K562 (cell line): ENCODE data around the gene SCRN1. TPM values are rescaled to one million over a fixed set of nuclear protein-coding genes. Genes with fewer than 3 reads are reported as not detected.

Source experiments
- ADNP ChIP-seq: fragments of 200-800 bp; sonication (Bioruptor generic); IDR thresholded peaks from 2 replicates; pipeline ENCODE4 v1.6.1; 2016; ENCODE audit warnings: missing genetic modification characterization, missing compliant biosample characterization
- CBX2 ChIP-seq: fragments of 200-600 bp; sonication (generic); IDR thresholded peaks from one replicate; pipeline ENCODE4 v1.6.1; 2012; ENCODE audit warnings: mild to moderate bottlenecking, low read length, inconsistent platforms; ENCODE audit not compliant: insufficient read depth, poor library complexity, severe bottlenecking
- CREB3L1 ChIP-seq: fragments of 450-650 bp; IDR thresholded peaks from 2 replicates; pipeline ENCODE4 v1.6.1; 2014; ENCODE audit warnings: low read depth, mild to moderate bottlenecking, moderate library complexity, borderline replicate concordance
- DPF2 ChIP-seq: fragments of 450-650 bp; IDR thresholded peaks from 2 replicates; pipeline ENCODE4 v1.6.1; 2016
- FOXP1 ChIP-seq: sonication (generic); formaldehyde crosslinking; IDR thresholded peaks from 2 replicates; pipeline ENCODE4 v1.8.0; 2022; ENCODE audit warnings: mild to moderate bottlenecking, missing genetic modification reagents
- JUND ChIP-seq, 2 experiments: IDR thresholded peaks; 2 replicates in 1 of 2; 3 replicates in 1 of 2; pipeline ENCODE4 v1.6.1; 2011; ENCODE audit warnings: borderline replicate concordance in 2 of 2, low read depth in 2 of 2, low read length in 2 of 2, improper control_type of control experiment in 1 of 2, missing biosample characterization in 1 of 2, missing genetic modification characterization in 1 of 2, missing genetic modification reagents in 1 of 2
- KHSRP ChIP-seq: fragments of 450-650 bp; IDR thresholded peaks from 2 replicates; pipeline ENCODE4 v1.6.1; 2017
- MAFF ChIP-seq: IDR thresholded peaks from 2 replicates; pipeline ENCODE4 v1.6.1; 2012; ENCODE audit warnings: low read length, improper control_type of control experiment
- MYBL2 ChIP-seq, 2 experiments: fragments of 450-650 bp in 1 of 2; sonication (generic) in 1 of 2; formaldehyde crosslinking in 1 of 2; IDR thresholded peaks; 2 replicates each; pipeline versions ENCODE4 v1.6.1 to v1.8.1; 2017 to 2022; ENCODE audit warnings: borderline replicate concordance in 1 of 2, inconsistent platforms in 1 of 2, low read depth in 1 of 2, mild to moderate bottlenecking in 1 of 2, missing genetic modification reagents in 1 of 2, moderate library complexity in 1 of 2
- PCBP1 ChIP-seq: fragments of 200-400 bp; formaldehyde crosslinking; IDR thresholded peaks from 2 replicates; pipeline ENCODE4 v1.6.1; 2018; ENCODE audit warnings: mild to moderate bottlenecking, low read depth, low read length; ENCODE audit not compliant: poor library complexity, severe bottlenecking
- RBM39 ChIP-seq: fragments of 200-400 bp; formaldehyde crosslinking; optimal IDR thresholded peaks from 2 replicates; pipeline ENCODE3; 2018; ENCODE audit warnings: low read depth, low read length
- SMARCA5 ChIP-seq: fragments of 450-650 bp; IDR thresholded peaks from 2 replicates; pipeline ENCODE4 v1.6.1; 2016
- SMARCB1 ChIP-seq: IDR thresholded peaks from 2 replicates; pipeline ENCODE4 v1.6.1; 2011; ENCODE audit warnings: improper control_type of control experiment, low read depth; ENCODE audit not compliant: insufficient read length
- SP1 ChIP-seq: sonication (generic); formaldehyde crosslinking; IDR thresholded peaks from 2 replicates; pipeline ENCODE4 v1.8.1; 2022; ENCODE audit warnings: mild to moderate bottlenecking, missing genetic modification reagents
- SP2 ChIP-seq: IDR thresholded peaks from 2 replicates; pipeline ENCODE4 v1.6.1; 2011; ENCODE audit warnings: mild to moderate bottlenecking, low read depth, low read length, moderate library complexity; ENCODE audit not compliant: poor library complexity, severe bottlenecking; ENCODE audit errors: extremely low read depth
- TSC22D4 ChIP-seq: fragments of 450-650 bp; IDR thresholded peaks from 2 replicates; pipeline ENCODE4 v1.6.1; 2016; ENCODE audit warnings: missing genetic modification characterization, missing biosample characterization, control low read depth
- XRCC3 ChIP-seq: fragments of 450-650 bp; IDR thresholded peaks from 2 replicates; pipeline ENCODE4 v1.6.1; 2017; ENCODE audit warnings: mild to moderate bottlenecking, moderate library complexity
- ZFPM2 ChIP-seq: fragments of 250-450 bp; sonication (Bioruptor Pico); IDR thresholded peaks from 2 replicates; pipeline ENCODE4 v1.5.1; 2022; ENCODE audit warnings: mild to moderate bottlenecking
- ZNF277 ChIP-seq: fragments of 250-450 bp; sonication (Bioruptor Pico); IDR thresholded peaks from 2 replicates; pipeline ENCODE4 v1.8.0; 2022; ENCODE audit warnings: inconsistent platforms, mild to moderate bottlenecking, moderate library complexity, borderline replicate concordance
- ZNF280A ChIP-seq: fragments of 450-650 bp; IDR thresholded peaks from 2 replicates; pipeline ENCODE4 v1.6.1; 2018; ENCODE audit warnings: mild to moderate bottlenecking, low read depth; ENCODE audit not compliant: partially characterized antibody
- ZNF311 ChIP-seq: fragments of 250-450 bp; sonication (Bioruptor Pico); IDR thresholded peaks from 2 replicates; pipeline ENCODE4 v1.4.0; 2020; ENCODE audit warnings: mild to moderate bottlenecking, moderate library complexity
- ZNF324 ChIP-seq: fragments of 250-450 bp; sonication (Bioruptor Pico); IDR thresholded peaks from 2 replicates; pipeline ENCODE4 v1.4.0; 2020; ENCODE audit warnings: mild to moderate bottlenecking
- ZNF354B ChIP-seq: fragments of 250-450 bp; sonication (Bioruptor Pico); IDR thresholded peaks from 2 replicates; pipeline ENCODE4 v1.4.0; 2020
- ZNF764 ChIP-seq: fragments of 250-450 bp; sonication (Bioruptor Pico); IDR thresholded peaks from 2 replicates; pipeline ENCODE4 v1.4.0; 2020; ENCODE audit warnings: low read depth, mild to moderate bottlenecking, moderate library complexity
- polyA plus RNA-seq, 8 experiments: library from polyadenylated mRNA; depleted of rRNA in 4 of 8; stranded (reverse) in 5 of 8; unstranded in 3 of 8; fragments of >200 nt; fragmentation: Nextera tagmentation in 2 of 8; fragmentation: Illumina TruSeq in 1 of 8; extraction: Ambion mirVana in 2 of 8; extraction: Trizol in 1 of 8; gene quantifications; 2 replicates each; pipeline versions ENCODE4 v1.2.1 to v1.2.3, GENCODE V29; 2011 to 2014; ENCODE audit warnings: inconsistent platforms in 1 of 8, missing spikeins in 1 of 8
- total RNA-seq, 7 experiments: library from RNA; depleted of rRNA in 6 of 7; stranded (reverse); fragments of >200 nt in 6 of 7; fragmentation: Illumina TruSeq in 2 of 7; extraction: Trizol in 2 of 7; gene quantifications; 2 replicates each; pipeline versions ENCODE4 v1.2.1 to v1.2.3, GENCODE V29; 2011 to 2021; ENCODE audit warnings: low replicate concordance in 1 of 7

The SCRN1 gene
- total and polyA plus RNA-seq, 9 of the 15 experiments (the other 6 are each of a cell fraction or from before 2014, with no cell fraction given) = 0.13 to 1.4 (median 0.20) TPM

GRCh38 chr7:30026229-30027064 lies 36.8 kb upstream of the SCRN1 start, which contains the start of gene FKBP14 (continued):
- TF ChIP-seq ZNF311 (CRISPR knock-in tag) (no peak), FOXP1 (CRISPR knock-in tag) (no peak), SMARCB1 (no peak), ZNF280A (no peak), XRCC3 (no peak), ZNF764 (no peak), MAFF (no peak), ZNF324 (CRISPR knock-in tag) (no peak), ZFPM2 (CRISPR knock-in tag) (no peak), DPF2 (0 out of 2 replicates have a peak, but pooled peaks have one; percentile 31), SMARCA5 (no peak), ZNF354B (CRISPR knock-in tag) (no peak), SP1 (CRISPR knock-in tag) (0 out of 2 replicates have a peak, but pooled peaks have one; percentile 52), RBM39 (no peak), KHSRP (no peak), CBX2 (no peak), ADNP (tag) (no peak), MYBL2 (IDR thresholded peaks at IDR 0.05; ENCODE audit: low read depth) (no peak; the same call in 1 of the 2 replicates), MYBL2 (CRISPR knock-in tag; IDR thresholded peaks at IDR 0.05; ENCODE audit: borderline replicate concordance) (no peak), ZNF277 (CRISPR knock-in tag) (no peak), SP2 (peak; percentile 85), PCBP1 (no peak), JUND (IDR thresholded peaks at IDR 0.05; ENCODE audit: borderline replicate concordance, low read depth, low read length) (peak; percentile 71), JUND (tag; IDR thresholded peaks at IDR 0.05; ENCODE audit: borderline replicate concordance, low read depth, low read length) (no peak; the same call in 2 of the 3 replicates), TSC22D4 (tag) (no peak), CREB3L1 (peak; percentile 98)
